ENCODE data around the gene USP34.

Gene USP34

GRCh38 chr2:61363580-61363979 is 107.3 kb downstream of the USP34 start:
- TF ChIP-seq, protein P1, sequence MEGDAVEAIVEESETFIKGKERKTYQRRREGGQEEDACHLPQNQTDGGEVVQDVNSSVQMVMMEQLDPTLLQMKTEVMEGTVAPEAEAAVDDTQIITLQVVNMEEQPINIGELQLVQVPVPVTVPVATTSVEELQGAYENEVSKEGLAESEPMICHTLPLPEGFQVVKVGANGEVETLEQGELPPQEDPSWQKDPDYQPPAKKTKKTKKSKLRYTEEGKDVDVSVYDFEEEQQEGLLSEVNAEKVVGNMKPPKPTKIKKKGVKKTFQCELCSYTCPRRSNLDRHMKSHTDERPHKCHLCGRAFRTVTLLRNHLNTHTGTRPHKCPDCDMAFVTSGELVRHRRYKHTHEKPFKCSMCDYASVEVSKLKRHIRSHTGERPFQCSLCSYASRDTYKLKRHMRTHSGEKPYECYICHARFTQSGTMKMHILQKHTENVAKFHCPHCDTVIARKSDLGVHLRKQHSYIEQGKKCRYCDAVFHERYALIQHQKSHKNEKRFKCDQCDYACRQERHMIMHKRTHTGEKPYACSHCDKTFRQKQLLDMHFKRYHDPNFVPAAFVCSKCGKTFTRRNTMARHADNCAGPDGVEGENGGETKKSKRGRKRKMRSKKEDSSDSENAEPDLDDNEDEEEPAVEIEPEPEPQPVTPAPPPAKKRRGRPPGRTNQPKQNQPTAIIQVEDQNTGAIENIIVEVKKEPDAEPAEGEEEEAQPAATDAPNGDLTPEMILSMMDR (IDR thresholded peaks at IDR 0.05): no peak

- TF ChIP-seq, protein P1 (IDR thresholded peaks at IDR 0.05): no peak
These were observed 108.0 kb downstream of the USP34 start for GRCh38 chr2:61362873-61363272.

DNA sequence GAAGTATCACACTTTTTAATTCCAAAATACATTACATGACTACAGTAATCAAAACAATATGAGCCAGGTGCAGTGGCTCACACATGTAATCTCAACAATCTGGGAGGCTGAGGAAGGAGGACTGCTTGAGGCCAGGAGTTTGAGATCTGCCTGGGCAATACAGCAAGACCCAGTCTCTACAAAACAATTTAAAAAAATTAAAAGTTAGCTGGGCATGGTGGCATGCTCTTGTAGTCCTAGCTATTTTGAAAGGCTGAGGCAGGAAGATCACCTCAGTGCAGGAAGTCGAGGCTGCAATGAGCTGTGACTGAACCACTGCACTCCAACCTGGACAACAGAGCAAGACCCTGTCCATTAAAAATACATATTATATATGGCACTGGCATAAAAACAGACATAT is 109.8 kb downstream of the USP34 start:
- TF ChIP-seq, protein P1 (IDR thresholded peaks at IDR 0.05): no peak

DNA sequence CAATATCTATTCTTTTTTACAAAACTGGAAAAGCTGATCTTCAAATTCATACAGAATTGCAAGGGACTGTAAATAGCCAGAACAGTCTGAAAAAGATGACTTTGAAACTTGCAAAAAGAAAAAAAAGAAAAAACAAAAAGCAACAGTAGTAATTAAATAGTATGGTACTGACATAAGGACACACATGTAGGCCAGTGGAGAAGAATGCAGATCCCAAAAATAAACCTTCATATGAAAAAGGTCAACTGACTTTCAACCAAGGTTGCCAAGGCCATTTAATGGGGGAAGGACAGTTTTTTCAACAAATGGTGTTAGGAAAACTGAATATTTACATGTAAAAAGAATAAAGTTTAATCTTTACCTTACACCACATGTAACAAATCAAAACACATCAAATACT is 111.8 kb downstream of the USP34 start:
- TF ChIP-seq, protein P1 (IDR thresholded peaks at IDR 0.05): no peak

DNA sequence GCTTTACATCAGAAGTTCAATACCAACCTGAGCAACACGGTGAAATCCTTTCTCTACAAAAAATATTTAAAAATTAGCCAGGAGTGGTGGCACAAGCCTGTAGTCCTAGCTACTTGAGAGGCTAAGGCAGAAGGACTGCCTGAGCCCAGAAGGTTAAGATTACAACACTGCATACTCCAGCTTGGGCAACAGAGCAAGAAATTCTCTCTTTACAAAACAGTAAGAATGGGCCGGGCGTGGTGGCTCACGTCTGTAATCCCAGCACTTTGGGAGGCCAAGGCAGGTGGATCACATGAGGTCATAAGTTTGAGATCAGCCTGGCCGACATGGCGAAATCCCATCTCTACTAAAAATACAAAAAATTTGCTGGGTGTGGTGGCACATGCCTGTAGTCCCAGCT is 113.2 kb downstream of the USP34 start:
- TF ChIP-seq, protein P1 (IDR thresholded peaks at IDR 0.05): no peak

- TF ChIP-seq, protein P1 (IDR thresholded peaks at IDR 0.05): no peak
These were observed 113.9 kb downstream of the USP34 start for GRCh38 chr2:61356958-61357350.

DNA sequence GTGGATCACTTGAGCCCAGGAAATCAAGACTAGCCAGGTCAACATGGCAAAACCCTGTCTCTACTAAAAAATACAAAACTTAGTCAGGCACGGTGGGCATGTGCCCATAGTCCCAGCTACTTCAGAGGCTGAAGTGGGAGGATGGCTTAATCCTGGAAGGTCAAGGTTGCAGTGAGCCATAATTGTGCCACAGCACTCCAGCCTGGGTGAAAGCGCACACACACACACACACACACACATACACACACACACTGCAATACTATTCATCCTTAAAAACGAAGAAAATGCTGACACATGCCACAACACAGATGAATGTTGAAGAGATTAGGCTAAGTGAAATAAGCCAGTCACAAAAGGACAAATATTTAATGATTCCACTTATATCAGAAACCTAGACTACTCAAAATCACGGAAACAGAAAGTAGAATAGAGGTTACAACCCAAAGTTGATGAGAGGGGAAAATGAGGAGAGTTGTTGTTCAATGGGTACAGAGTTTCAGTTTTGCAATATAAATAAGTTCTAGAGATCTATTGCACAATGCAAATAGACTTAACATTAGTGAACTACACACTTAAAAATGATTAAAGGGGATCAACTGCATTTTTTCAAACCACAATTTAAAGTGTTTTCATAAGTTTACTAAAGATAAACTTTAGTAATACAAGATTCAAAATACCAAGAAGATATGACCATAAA is 114.5 kb downstream of the USP34 start:
- TF ChIP-seq, protein P1 (IDR thresholded peaks at IDR 0.05): no peak

Measured in LNCAP (cell line).